GM18519 (cell line): Measurements from ENCODE around the gene KCTD21.
"Not testable (repeated sequence)": the region's sequence is repeated elsewhere in the genome, so short reads cannot be mapped to it uniquely, and the experiment has no call there.

Source experiments
- ATAC-seq: cut with Tn5 transposase; IDR thresholded peaks from one replicate; pipeline ENCODE4 v1.9.1; 2021; ENCODE audit warnings: mild to moderate bottlenecking, moderate library complexity; ENCODE audit not compliant: unreplicated experiment, low FRiP score

Gene KCTD21, protein sequence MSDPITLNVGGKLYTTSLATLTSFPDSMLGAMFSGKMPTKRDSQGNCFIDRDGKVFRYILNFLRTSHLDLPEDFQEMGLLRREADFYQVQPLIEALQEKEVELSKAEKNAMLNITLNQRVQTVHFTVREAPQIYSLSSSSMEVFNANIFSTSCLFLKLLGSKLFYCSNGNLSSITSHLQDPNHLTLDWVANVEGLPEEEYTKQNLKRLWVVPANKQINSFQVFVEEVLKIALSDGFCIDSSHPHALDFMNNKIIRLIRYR

DNA sequence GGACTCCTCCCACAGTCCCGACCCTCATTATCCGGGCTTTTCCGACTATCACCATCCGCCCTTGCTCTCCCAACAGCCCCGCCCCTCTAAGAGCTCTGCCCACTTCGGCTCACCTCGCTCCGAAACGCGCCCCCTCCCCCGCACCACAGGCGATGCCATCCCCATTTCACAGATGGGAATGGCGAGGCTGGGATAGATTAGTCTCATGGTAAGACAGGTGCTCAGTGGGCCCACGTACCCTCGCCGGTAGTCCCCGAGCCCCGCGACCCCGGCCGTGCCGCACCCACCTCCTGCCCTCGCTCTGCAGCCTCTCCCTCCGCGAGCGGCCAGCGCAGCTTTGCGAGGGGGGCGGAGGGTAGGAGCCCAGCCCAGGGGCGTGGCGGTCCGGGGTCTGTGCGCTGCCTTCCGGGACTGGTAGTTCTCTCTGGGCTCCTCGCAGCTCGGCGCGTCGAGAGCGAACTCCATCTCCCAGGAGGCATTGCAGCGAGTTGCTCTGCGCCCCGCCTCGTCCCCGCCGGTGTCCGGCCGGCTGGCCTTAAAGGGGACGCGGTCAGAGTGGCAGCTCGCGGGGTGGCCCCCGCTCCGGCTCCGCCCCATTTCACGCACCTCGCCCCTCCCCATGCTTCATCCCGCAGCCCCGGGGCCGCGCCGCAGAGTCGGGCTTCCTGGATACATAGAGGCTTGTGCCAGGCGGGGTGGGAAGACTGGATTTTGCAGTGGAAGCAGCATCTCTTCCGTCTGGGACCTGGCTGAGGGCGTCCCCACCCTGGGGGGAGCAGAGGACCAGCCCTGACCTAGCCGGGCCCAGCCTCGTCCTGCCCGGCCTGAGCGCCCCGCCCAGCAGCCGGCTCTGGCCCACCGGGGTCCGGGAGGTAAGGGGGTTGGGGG, at the start of gene KCTD21, which contains the start of gene USP35:
TSS of gene KCTD21 (minus strand) at position 341 of the 888 bp plus-strand sequence. CDS start 14,072 bp downstream, outside the sequence.
TSS of gene USP35 (plus strand) at position 634 of the 888 bp plus-strand sequence. CDS start 7,327 bp downstream, outside the sequence.
- peak; percentile 97 for ATAC-seq

DNA sequence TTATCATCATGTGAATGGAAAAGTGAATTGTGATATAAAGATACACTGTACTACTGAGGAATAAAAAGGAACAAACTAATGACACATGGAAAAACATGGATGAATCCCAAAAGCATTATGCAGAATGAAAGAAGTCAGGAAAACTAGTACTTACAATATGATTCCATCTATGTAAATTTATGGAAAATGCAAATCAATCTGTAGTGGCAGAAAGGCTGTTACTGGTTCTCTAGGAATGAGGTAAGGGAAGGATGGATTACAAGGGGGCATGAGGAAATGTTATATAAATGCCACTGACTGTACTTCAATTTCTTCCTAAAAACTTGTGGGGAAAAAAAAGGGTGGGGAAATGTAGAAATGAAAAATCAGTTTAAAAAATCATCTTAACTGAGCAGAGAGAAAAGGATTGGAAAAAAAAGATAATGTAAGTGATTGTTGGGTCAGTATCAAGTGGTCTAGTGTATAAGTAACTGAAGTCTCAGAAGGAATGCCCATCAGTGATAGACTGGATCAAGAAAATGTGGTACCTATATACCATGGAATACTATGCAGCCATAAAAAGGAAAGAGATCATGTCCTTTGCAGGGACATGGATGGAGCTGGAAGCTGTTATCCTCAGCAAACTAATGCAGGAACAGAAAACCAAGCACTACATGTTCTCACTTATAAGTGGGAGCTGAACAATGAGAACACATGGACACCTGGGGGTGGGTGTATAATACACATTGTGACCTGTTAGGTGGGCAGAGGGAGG, 49.0 kb upstream of the KCTD21 start:
- ATAC-seq, result no peak

DNA sequence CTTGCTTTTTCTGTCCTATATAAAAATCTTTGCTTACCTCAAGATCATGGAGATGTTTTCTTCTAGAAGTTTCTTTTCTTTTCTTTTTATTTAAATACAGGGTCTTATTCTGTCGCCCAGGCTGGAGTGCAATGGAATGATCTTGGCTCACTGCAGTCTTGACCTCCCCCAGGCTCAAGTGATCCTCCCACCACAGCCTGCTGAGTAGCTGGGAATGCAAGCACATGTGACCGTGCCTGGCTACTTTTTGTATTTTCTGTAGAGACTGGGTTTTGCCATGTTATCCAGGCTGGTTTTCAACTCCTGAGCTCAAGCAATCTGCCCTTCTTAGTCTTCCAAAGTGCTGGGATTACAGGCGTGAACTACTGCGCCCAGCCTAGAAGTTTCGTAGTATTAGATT, 45.6 kb upstream of the KCTD21 start:
- ATAC-seq, result no peak

DNA sequence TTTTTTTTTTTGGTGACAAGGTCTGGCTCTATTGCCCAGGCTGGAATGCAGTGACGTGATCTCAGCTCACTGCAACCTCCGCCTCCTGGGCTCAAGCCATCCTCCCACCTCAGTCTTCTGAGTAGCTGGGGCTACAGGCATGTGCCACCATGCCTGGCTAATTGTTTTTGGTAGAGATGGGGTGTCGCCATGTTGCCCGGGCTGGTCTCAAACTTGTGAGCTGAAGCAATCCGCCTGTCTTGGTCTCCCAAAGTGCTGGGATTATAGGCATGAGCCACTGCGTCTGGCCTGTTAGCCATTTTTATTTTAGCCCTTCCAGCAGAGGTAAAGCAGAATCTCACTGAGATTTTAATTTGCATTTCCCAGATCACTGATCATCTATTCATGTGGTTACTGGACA, 44.6 kb upstream of the KCTD21 start:
- not testable (repeated sequence) for ATAC-seq

DNA sequence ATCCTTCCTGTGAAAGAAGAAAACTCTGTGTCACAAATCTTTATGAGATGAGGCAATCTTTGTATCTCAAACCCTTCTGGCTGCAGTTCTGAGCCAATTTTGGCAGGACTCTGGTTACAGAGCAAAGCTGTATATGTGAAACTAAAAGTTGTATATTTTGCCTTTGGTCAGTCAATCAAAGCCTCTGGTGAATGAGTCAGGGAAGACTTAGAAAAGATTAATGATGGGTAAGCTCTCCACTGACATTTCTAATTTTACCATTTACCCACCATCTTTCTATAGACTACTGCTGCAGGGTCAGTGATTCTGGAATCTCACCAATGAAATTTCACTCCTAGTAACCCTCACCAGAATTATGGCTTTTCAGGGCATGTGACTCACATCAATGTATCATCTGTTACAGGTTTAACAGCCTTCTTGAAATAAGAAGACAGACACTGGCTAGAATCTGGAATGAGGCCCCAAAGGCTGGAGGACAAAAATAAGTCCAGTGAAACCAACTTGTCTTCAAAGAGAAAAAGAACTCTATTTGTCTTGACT, 43.6 kb upstream of the KCTD21 start:
- ATAC-seq, result no peak

DNA sequence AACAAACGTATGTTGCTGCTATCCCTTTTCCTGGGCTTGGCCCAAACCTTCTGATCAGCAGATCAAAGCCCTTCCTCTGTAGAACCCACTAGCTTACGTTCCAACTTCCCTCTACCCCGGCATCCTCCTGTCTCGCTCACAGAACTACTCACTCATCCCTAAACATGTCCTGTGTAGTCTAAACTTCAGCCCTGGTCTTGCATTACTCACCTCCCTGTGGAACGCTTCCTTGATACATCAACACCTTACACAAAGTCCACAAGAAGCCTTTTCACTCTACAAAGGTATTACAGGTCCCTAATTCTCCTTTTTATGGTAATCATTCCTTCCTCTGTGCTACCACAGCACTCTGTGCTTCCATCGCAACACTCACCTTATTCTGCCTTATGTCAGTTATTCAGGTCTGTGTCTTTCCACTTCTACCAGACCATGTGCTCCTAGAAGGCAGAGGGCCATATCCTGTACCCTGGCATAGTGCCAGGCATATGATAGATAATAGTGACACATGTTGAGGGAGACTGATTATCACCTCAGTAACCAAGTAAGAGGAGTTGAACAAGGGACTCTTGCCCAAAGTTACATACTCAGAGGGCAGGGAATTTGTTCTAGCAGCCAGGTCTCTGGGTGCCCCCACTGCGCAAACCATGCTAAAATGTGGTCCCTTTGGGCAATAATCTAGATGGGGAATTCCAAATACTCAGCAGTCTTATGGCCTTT, 41.9 kb upstream of the KCTD21 start:
- ATAC-seq, result no peak

DNA sequence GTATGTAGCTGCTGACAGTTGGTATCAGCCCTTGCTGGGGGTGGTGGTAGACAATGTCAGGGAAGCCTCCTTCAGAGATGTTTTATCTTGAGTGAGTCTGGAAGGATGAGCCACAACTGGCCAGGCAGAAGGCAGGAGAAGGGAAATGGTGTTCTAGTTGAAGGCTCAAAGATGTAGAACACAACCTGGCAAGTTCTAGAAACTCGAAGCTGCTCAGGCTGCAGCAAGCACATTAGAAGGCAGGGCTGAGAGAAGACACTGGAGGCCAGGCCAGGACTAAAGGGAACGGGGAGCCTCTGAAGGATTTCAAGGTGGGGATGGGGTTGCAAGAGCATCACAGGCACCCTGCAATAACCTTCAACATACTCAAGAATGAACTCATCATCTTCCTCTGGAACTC, 40.7 kb upstream of the KCTD21 start:
- ATAC-seq, result no peak

DNA sequence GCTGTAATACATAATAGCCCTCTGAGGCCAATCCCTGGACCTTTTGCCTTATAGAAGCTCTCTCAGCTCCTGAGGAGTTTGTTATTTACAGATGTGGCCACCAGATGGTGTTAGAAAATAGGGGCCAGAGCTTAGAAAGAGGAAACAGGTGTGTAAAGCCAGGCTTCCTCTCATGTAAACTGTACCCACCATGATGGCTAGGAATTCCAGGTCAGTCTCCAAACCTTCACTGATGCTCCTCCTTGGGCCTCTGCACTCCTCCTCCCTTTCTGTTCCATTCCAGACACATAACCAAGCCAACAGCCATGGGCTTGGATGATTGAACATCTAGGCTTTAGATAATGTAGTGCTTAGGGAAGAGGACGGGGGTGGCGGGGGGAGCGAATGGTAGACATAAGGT, 40.0 kb upstream of the KCTD21 start:
- ATAC-seq, result peak; percentile 34

DNA sequence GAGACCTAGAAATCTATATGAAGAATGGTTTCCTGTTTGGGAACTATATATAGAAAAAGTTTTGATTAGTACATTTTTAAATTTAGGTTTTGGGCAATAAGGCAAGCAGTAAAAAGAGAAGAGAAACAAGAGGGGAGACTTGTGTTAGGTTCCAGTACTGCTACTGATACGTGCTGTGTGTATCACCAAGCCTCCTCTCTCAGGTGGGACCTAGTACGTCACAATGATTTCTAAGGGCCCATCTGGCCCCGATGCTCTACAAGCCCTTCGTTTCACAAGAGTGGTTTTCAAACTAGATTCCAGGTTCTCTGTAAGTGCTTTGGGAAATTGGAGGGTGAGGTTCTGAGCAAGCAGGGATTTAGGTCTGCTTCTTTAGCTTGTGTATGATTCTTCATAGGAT, 39.5 kb upstream of the KCTD21 start:
- peak; percentile 46 for ATAC-seq

DNA sequence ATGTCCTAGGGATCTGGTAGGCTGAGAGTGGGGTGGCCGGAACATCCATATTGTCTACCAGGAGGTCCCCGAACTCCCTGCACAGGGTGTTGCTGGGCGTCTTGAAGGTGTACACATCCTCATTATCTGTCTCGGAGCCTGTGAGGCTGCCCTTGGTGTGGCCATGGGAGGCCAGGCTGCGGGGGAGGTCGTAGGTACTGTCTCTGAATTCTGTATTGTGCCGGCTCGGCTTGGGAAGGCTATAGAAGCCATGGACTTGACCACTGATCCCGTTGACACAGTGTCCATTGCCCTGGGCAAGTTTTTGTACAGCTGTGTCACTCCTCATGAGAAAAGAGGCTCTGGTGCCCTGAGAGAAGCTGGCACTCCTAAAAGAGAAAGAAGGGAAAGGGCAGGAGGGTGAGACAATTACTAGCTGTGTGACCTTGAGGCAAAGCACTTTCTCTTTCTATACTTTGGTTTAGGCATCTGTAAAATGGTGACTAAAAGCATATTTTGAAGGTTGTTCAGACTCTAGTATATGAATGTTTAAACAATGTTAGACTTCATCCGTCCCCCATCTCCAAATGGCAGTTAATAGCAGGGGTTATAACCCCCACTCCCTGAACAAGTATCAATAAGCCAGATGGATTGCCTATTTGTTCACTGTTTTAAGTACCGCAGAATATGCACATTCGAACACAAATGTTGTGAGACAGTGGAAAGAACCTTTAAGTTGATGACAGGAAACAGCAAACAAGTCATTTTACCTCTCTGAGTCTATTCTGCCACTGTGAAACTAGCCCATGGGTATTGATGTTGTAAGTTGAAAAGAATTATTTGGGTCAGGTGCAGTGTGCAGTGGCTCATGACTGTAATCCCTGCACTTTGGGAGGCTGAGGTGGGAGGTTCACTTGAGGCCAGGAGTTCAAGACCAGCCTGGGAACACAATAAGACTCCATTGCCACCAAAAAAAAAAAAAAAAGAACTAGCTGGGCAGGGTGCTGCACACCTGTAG, 38.6 kb upstream of the KCTD21 start:
- no peak for ATAC-seq

DNA sequence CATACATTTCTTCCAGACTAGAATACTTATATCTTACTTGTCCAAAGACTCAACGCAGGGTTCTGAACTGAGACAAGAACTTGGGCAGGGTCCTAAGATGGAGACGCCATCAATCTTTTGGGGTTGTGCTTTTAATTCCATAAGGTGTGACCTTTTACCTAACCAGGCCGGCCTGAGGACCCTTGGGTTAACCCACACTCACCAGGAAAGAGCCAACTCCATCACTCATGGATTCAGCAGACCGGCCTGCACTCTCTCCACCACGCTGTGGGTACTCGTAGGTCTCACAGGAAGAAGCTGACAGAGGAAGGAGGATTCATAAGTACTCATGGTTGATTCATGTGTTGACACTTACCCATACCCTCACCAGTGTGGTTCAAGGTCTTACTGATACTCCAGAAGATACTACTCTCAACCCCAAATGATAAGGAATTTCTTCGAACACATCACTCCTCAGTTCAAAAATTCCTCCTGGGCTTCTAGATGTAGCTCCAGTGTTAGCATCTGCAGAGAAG, 36.5 kb upstream of the KCTD21 start:
- ATAC-seq, result no peak

DNA sequence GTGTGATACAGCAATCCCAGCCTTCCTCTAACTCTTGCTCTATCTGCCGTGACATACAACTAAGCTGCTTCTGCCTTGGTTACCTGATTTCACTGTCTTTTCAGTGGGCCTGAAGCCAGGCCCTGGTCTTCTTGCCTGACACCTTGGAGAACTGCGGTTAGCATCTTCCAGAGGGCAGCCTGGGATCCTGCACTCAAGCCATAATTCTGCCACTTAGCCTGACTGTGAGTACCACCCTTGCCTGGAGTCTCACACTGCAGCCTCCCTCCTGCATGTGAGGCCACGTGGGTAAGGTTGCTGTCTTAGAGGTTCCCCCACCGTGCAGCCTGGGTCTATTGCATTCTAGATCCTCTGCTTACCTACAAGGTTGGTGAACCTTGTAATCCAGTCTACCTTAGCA, 36.1 kb upstream of the KCTD21 start:
- ATAC-seq, result no peak

DNA sequence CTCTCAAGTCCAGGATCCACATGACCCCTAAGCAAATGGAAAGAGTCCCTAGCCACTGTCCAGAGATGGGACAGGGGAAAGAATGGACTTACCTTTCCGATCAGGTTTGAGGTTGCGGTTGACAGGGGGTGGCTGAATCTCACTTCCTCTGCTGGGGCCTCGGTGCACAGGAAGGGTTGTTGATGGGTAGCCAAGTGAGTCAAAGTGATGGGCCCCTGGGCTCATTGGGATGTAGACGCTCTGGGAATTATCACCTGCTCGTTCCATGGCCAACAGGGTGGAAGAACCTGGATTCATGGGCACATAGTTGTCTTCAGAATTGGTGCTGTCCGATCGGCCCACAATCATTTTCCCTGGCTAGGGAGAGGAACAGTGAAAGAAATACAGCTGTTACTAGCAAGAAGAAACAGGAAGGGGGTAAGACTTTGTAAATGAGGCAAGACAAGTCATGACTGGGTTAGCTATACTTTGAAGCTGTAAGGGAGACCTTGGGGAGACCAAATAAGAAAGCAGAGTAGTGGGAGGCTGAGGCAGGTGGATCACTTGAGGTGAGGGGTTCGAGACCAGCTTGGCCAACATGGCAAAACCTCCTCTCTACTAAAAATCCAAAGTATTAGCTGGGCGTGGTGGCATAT, 35.0 kb upstream of the KCTD21 start:
- peak; percentile 47 for ATAC-seq

DNA sequence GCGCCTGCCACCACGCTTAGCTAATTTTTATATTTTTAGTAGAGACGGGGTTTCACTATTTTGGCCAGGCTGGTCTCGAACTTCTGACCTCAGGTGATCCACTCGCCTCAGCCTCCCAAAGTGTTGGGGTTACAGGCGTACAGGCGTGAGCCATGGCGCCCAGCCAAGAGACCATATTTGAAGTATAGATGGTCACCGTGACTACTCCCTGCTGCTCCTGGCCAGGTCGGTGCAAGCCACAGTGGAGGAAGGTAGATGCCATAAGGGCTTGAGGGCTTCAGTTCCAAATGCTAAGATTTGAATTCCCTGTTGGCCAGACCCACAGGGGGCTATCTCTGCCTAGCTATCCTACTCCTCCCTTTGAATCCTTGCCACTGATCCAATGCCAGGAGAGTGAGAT, 34.3 kb upstream of the KCTD21 start:
- not testable (repeated sequence) for ATAC-seq

DNA sequence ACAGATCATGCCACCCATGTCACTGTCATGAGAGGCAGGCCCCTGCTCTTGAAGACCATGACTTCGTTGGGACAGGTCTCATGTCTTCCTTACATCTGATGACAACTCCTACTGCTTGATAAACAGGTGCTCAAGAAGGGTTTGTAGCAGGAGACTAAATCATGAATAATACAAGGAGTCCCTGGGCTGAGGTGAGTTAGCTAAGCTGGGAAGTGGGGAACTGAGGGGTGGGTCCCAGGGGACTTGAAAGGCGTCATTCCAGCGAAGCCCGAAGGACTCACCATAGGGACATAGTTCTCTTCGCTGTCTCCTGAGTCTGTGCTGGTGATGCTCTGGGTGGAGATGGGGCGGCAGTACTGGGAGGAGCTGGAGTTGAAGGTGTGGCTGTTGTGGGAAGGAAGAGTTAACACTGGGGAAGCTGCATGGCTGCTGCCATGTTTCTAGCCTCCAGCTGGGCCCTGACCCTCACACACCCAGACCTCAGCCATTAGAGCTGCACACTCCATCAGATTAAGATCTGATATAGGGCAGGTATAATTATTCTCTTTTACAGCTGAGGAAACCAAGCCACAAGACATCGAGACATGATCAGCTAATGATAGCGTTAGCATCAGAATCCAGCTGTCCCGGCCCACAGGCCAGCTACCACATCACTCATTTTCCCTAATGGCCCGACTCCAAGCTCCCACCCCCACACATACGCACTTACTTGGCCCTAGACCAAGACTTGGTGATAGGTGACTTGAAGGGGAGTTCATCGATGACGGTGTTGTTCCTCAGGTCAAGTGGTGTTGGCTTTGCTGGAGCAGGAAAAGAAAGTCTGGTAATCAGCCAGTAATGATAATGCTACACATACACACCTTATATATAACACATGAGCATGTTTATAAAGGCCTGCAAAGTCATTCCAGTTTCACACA, 33.2 kb upstream of the KCTD21 start:
- no peak for ATAC-seq

DNA sequence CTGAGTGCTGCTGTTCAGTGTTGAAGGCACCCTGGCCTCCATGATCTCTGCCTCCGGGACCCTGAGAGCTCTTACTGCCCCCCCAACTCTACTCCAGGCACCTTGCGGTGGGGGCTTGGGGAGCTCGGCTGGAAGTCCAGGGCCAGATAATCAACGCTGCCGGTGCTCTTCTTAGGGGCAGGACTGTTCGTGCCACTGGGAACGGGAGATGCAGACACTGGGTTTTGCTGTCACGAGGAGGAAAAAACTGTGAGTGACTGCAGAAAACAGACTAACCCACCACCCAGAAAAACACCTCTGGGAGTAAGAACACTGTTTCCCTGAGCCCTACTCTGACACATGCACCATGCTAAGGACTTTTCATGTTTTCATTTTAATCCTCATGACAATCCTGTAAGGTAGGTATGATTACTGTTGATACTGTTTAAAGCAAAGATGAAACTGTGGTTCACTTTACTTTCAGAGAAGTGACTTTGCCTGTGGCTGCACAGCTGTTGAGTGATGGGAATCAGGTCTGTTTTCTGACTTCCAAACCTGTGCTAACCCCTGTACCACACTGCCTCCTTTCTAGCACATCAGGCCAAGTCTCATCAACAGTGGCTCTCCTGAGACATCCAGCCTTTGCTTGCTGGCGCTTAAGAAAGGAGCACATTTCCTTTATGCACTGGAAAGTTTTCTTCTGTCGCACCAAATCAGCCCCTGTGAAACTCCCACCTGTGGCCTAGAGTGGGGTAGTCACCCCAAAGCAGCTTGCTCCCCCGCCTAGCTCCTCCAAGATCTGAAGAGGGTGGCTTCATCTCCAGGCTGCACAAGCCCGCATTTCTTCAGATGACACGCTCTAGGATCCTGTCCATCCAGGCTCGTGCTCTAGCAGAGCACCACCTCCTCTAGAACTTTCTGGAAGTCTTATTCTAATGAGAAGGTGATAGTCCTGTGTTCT, 32.1 kb upstream of the KCTD21 start:
- no peak for ATAC-seq
